ENCODE data around the gene PEX5L. TPM values are rescaled to one million over a fixed set of nuclear protein-coding genes. Genes with fewer than 3 reads are reported as not detected.

PEX5L gene
- total and polyA plus RNA-seq, 10 of the 15 experiments (the other 5 are each of a cell fraction or from before 2014, with no cell fraction given) = 0.11 to 17.0 (median 0.50) TPM

DNA sequence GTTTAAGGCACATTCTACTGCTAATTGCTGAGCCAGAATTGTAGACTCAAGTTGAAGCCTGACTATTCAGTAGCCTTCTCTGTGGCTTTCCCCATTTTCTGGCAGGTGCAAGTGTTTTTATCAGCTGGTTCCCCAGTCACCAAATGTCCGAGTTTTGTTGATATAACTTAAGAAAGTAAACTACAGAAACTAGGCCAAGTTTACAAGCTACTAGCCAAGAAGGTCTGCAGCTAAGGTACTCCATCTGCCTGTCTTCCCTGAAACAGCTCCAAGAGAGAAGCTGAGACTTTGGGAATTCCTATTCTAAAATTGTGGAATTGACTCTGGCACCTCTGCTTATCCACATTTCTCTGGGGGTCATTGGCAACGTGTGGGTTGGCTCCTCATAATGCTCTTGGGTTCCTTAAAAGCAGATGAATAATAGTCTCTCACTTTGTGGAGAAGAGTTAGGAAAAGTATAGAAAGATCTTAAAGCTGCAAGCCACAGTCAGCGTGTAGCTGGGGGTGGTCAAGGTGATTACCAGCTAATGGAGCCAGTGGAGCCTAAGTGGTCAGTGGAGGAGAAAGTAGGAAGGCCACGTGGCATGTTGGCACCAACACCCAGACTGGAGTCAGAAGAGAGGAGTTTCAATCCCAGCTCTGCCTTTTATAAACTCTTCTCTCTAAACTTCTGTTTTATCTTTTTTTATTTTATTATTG lies 128.8 kb downstream of the PEX5L start (continued):
- TF ChIP-seq NFYB (IDR thresholded peaks at IDR 0.05; ENCODE audit: insufficient read depth, low read depth, low read length) (no peak), WRNIP1 (IDR thresholded peaks at IDR 0.05; ENCODE audit: borderline replicate concordance, low read depth, low read length) (no peak)

DNA sequence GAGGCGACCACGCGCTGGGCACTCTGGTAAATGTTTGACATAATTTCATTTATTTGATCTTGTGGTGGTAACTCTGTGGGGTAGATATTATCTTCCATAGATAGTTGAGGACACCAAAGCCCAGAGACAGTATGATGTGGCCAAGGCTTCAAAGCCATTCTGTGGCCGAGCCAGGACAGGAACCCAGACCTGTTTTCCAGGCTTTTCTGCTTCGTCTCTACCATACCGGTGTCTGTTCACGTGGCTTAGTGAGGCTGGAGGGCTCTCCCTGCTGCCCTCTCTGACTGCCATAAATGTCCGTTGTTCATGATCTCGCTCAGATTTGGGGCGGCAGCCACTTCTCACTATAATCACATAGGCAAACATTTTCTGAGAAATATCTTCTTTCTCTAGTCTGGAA lies 134.7 kb downstream of the PEX5L start:
- intact Hi-C loops (cut with micrococcal nuclease; ENCODE audit: unreplicated experiment) (no loop called here), in situ Hi-C loops (cut with MboI) (no loop called here)
- CTCF ChIA-PET = no interaction called here
- Histone ChIP-seq H3K4me1 (ENCODE audit: control insufficient read depth, insufficient read depth, low read length) (no peaks in the 10 kb centered on the region), H3K27ac (ENCODE audit: control insufficient read depth, insufficient read depth) (no peak overlapping the region), H3K4me3 (no peak overlapping the region), H2AFZ (ENCODE audit: control insufficient read depth, low read depth, low read length) (no peak overlapping the region), H3K4me2 (ENCODE audit: control insufficient read depth, insufficient read depth) (no peak overlapping the region), H4K20me1 (ENCODE audit: control insufficient read depth, insufficient read depth) (no peaks in the 10 kb centered on the region), H3K9ac (ENCODE audit: control insufficient read depth, insufficient read depth, low read length) (no peak overlapping the region), H3K9me3 (replicated peaks; ENCODE audit: control insufficient read depth, insufficient read depth, low read length) (no peaks in the 10 kb centered on the region), H3K79me2 (ENCODE audit: control insufficient read depth, insufficient read depth, low read length) (no peaks in the 10 kb centered on the region), H3K36me3 (ENCODE audit: control insufficient read depth in 2 of 2, insufficient read depth in 2 of 2, low read length in 1 of 2) (no peaks in the 10 kb centered on the region), H3K27me3 (replicated peaks in 1 of 2; ENCODE audit: control insufficient read depth in 2 of 2, insufficient read depth in 2 of 2, low read length in 1 of 2) (no peaks in the 10 kb centered on the region)
- TF ChIP-seq IKZF2 (IDR thresholded peaks at IDR 0.05) (no peak), MYC (IDR thresholded peaks at IDR 0.05; ENCODE audit: insufficient read depth, insufficient read length, insufficient replicate concordance, low read length, severe bottlenecking) (no peak), TCF7 (IDR thresholded peaks at IDR 0.05; ENCODE audit: borderline replicate concordance) (no peak), CHD1 (IDR thresholded peaks at IDR 0.05; ENCODE audit: low read depth, low read length) (no peak), BCL11A (IDR thresholded peaks at IDR 0.05; ENCODE audit: low read depth, low read length) (no peak), FOXM1 (IDR thresholded peaks at IDR 0.05; ENCODE audit: low read depth, low read length) (no peak), RELA (IDR thresholded peaks at IDR 0.05; ENCODE audit: borderline replicate concordance, partially characterized antibody) (no peak), NFYA (IDR thresholded peaks at IDR 0.05; ENCODE audit: borderline replicate concordance, low read depth, low read length) (no peak)
- TF ChIP-seq, protein P1, sequence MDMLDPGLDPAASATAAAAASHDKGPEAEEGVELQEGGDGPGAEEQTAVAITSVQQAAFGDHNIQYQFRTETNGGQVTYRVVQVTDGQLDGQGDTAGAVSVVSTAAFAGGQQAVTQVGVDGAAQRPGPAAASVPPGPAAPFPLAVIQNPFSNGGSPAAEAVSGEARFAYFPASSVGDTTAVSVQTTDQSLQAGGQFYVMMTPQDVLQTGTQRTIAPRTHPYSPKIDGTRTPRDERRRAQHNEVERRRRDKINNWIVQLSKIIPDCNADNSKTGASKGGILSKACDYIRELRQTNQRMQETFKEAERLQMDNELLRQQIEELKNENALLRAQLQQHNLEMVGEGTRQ (IDR thresholded peaks at IDR 0.05; ENCODE audit: borderline replicate concordance, low read depth, low read length) = no peak
- WGBS (ENCODE audit: insufficient coverage, insufficient replicate concordance, low lambda C conversion rate, missing lambda C conversion rate) = 60% methylated on average over 10 of the region's 10 CpGs
- no peak for FAIRE-seq
- SMC1A ChIA-PET (ENCODE audit: uncharacterized antibody, unreplicated experiment) = interaction anchor here (1.0 kb wide), 1 partner anchor 28 kb away, joined by 3 read pairs; no protein-coding TSS in a partner anchor
- POLR2A ChIA-PET = no interaction called here
- ATAC-seq = no peak
- no TSS peak for BruUV-seq (replicated peaks)
- RAD21 ChIA-PET (ENCODE audit: unreplicated experiment) = no interaction called here
- DNase-seq (ENCODE audit: low read depth, low spot score) = no peak
